ENCODE measurements around the gene EMP2. TPM values are rescaled to one million over a fixed set of nuclear protein-coding genes. Genes with fewer than 3 reads are reported as not detected.

The EMP2 gene
- total and polyA plus RNA-seq, 10 donors, result 2.8 to 37.2 (median 19.5) TPM

DNA sequence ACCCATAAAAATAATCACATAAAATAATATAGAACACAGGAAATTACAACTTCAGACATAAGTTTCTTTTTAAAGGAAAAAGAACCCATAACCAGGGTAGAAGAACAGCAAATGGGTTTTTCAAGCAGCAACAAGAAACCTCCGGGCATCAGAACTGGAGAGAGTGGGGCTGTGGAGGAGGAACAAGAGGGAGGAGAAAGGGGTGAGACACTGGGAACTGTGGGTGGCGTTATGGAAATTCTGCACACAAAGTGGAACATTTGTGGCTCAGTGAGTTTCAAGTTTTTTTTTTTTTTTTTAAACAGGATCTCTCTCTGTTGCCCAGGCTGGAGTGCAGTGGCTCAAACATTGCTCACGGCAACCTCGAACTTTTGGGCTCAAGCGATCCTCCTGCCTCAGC lies 22.6 kb downstream of the EMP2 start:
- Histone ChIP-seq H3K36me3 (no peaks in the 10 kb centered on the region), H3K4me1 (peaks cover 9 to 74% (median 36%) of the 10 kb centered on the region in 6 donors), H3K4me3 (no peak overlapping the region), H3K27me3 (replicated peaks in 1 of 7) (no peaks in the 10 kb centered on the region), H3K27ac (peak overlapping the region; percentile 66 to 90 (median 83)), H3K9me3 (peaks cover 0 to 11% (median 0%) of the 10 kb centered on the region in 8 donors)
- 80 to 88% (median 86%) methylated on average over 5 of the region's 5 CpGs for WGBS, 5 donors
- intact Hi-C loops (cut with DNase I; ENCODE audit: low total_unique reads), result no loop called here
- DNase-seq, result no peak
- TF ChIP-seq POLR2AphosphoS5 (IDR thresholded peaks at IDR 0.05) (no peak), POLR2A (IDR thresholded peaks at IDR 0.05) (no peak)
- TF ChIP-seq, protein P1, sequence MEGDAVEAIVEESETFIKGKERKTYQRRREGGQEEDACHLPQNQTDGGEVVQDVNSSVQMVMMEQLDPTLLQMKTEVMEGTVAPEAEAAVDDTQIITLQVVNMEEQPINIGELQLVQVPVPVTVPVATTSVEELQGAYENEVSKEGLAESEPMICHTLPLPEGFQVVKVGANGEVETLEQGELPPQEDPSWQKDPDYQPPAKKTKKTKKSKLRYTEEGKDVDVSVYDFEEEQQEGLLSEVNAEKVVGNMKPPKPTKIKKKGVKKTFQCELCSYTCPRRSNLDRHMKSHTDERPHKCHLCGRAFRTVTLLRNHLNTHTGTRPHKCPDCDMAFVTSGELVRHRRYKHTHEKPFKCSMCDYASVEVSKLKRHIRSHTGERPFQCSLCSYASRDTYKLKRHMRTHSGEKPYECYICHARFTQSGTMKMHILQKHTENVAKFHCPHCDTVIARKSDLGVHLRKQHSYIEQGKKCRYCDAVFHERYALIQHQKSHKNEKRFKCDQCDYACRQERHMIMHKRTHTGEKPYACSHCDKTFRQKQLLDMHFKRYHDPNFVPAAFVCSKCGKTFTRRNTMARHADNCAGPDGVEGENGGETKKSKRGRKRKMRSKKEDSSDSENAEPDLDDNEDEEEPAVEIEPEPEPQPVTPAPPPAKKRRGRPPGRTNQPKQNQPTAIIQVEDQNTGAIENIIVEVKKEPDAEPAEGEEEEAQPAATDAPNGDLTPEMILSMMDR (IDR thresholded peaks at IDR 0.05 in 8 of 11, conservative IDR thresholded peaks at IDR 0.05 in 3 of 11), result no peak

DNA sequence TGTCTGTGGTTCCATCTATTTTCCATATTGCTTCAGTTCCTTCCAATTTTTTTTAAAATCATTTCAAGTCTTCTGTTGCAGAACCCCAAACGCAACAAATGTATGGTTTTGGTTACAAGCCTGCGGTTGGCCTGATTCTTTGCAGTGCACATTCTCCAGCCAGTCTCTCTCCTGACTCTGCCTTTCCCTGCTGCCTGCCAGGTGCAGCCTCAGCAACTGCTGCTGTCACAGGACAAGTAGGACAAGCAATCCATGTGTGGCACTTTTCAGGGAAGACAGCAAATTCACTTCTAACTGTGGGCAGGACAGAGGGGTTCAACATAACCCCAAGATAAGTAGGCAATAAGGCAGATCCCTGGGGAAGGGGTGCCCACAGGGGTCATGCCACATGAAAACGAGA lies 24.2 kb downstream of the EMP2 start:
- no peak overlapping the region for H3K27ac ChIP-seq
- TF ChIP-seq, protein P1 (IDR thresholded peaks at IDR 0.05 in 8 of 11, conservative IDR thresholded peaks at IDR 0.05 in 3 of 11), result no peak
- TF ChIP-seq POLR2A (IDR thresholded peaks at IDR 0.05) (no peak), POLR2AphosphoS5 (IDR thresholded peaks at IDR 0.05) (no peak)
- no peaks in the 10 kb centered on the region for H3K27me3 ChIP-seq (replicated peaks in 1 of 7)
- H3K36me3 ChIP-seq, result no peaks in the 10 kb centered on the region
- H3K4me1 ChIP-seq, result peaks cover 9 to 76% (median 38%) of the 10 kb centered on the region in 6 donors
- H3K4me3 ChIP-seq, result no peak overlapping the region
- H3K9me3 ChIP-seq, result peaks cover 0 to 4% (median 0%) of the 10 kb centered on the region in 8 donors
- 83 to 97% (median 89%) methylated on average over 3 of the region's 3 CpGs for WGBS, 5 donors
- no peak for DNase-seq
- intact Hi-C loops (cut with DNase I; ENCODE audit: low total_unique reads), result no loop called here

DNA sequence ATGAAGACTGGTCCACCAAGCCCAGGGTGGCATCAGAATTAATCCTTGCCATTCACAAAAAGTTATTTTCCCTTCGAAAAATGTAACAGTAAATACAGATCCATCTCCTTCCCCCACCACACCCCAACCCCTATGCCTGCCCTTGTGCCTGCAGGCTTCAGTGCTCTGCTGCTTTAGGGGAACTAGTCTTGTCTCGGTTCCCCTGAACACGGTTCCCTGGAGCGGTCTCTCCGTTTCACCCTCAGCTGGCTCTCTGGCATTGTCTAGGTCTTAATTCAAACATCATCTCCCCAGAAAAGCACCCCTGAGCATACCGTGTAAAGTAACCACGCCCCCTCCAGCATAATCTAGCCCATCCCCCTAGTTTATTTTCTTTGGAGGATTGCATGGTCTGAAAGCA lies 25.8 kb downstream of the EMP2 start:
- H3K4me3 ChIP-seq, result no peak overlapping the region
- no peak for DNase-seq
- H3K9me3 ChIP-seq, result peaks cover 0 to 4% (median 0%) of the 10 kb centered on the region in 8 donors
- no peaks in the 10 kb centered on the region for H3K27me3 ChIP-seq (replicated peaks in 1 of 7)
- WGBS, 5 donors, result 63 to 77% (median 69%) methylated on average over 7 of the region's 7 CpGs
- H3K36me3 ChIP-seq, result no peaks in the 10 kb centered on the region
- intact Hi-C loops (cut with DNase I; ENCODE audit: low total_unique reads), result no loop called here
- no peak for TF ChIP-seq POLR2A (IDR thresholded peaks at IDR 0.05)
- no peak for TF ChIP-seq POLR2AphosphoS5 (IDR thresholded peaks at IDR 0.05)
- TF ChIP-seq, protein P1 (IDR thresholded peaks at IDR 0.05 in 8 of 11, conservative IDR thresholded peaks at IDR 0.05 in 3 of 11), result no peak
- no peak overlapping the region for H3K27ac ChIP-seq
- H3K4me1 ChIP-seq, result peaks cover 8 to 59% (median 32%) of the 10 kb centered on the region in 6 donors

DNA sequence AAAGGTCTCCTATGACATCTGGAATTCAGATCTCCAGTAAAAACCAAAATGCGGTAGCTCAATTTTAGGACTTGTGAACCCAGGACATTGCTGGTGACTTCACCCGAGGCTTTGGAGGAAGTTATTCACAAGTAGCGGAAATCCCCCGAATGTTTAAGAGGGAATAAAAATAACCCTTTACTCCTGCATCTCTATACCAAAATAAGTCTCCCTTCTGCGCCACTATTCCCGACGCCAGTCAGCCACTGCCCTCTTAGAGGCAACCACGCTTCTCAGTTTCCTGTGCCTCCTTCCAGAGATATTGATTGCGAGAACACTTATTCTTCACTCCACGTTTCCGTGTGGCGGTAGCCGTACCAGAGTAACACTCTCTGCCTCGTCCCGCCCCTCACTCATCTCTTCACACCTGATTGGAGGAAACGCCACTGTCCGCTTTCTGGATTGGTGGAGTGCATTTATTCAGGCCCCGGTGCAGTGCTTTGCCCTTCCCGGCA lies 27.4 kb downstream of the EMP2 start:
- WGBS, 5 donors, result 6 to 16% (median 16%) methylated on average over 18 to 19 of the region's 19 CpGs
- TF ChIP-seq POLR2AphosphoS5 (IDR thresholded peaks at IDR 0.05) (peak in 2 of 3 donors; percentile 27 to 47), POLR2A (IDR thresholded peaks at IDR 0.05) (no peak)
- TF ChIP-seq, protein P1 (IDR thresholded peaks at IDR 0.05 in 8 of 11, conservative IDR thresholded peaks at IDR 0.05 in 3 of 11), result no peak
- peak; percentile 86 for DNase-seq
- Histone ChIP-seq H3K4me3 (peak overlapping the region in 7 of 8 donors; percentile 2 to 69 (median 13)), H3K27ac (peak overlapping the region in 7 of 8 donors; percentile 47 to 85 (median 63)), H3K9me3 (peaks cover 0 to 14% (median 10%) of the 10 kb centered on the region in 8 donors), H3K36me3 (no peaks in the 10 kb centered on the region), H3K4me1 (peaks cover 5 to 44% (median 26%) of the 10 kb centered on the region in 6 donors), H3K27me3 (replicated peaks in 1 of 7) (no peaks in the 10 kb centered on the region)
- intact Hi-C loops (cut with DNase I; ENCODE audit: low total_unique reads), result no loop called here

Data from spleen (tissue), 11 donors.